HG03342 (cell line): ENCODE results near the gene KIF13A.
"Not testable (repeated sequence)": the region's sequence is repeated elsewhere in the genome, so short reads cannot be mapped to it uniquely, and the experiment has no call there.

ENCODE experiments used
- ATAC-seq: cut with Tn5 transposase; IDR thresholded peaks from one replicate; pipeline ENCODE4 v1.9.1; 2021; ENCODE audit warnings: mild to moderate bottlenecking, moderate library complexity; ENCODE audit not compliant: unreplicated experiment

KIF13A gene

GRCh38 chr6:17999425-17999824 is 12.0 kb upstream of the KIF13A start:
- ATAC-seq = no peak

DNA sequence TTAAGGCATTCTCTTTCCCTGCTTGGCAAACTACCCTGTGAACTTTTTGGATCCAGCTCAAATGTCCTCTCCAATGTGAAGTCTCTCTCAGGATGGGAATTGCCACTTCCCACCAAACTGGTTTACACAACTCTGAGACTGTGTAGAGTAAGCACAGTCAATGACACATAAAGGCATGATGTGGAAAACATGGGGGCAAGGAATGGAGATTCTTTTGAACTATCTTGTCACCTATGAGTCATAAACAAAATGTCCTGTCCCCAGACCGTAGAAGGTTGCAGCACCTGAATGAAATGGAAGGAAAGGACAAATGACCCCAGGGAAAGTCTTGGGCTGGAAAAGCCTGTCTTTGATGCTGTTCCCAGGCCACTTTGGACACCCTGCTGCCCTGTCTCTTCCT is 11.0 kb upstream of the KIF13A start:
- no peak for ATAC-seq

- ATAC-seq = no peak
These were observed 10.6 kb upstream of the KIF13A start for GRCh38 chr6:17998003-17998402.

- ATAC-seq = no peak
These were observed 8.0 kb upstream of the KIF13A start for GRCh38 chr6:17995414-17995813.

DNA sequence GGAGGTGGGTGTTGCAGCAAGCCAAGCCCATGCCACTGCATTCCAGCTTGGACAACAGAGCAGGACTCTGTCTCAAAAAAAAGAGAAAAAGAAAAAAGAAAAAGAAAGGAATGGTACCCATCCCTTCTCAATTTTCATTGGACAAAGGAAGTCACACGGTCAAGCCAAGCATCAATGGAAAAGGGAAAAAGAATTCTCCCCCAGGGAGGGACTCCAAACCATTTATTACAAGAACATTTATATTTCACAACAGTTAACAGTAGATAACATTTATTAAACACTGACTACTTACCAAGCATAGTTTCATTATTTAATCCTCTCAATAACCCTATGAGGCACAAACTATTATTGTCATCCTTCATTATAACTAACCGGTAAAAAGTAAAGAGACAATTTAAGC is 6.6 kb upstream of the KIF13A start:
- no peak for ATAC-seq

- no peak for ATAC-seq
These were observed 1.0 kb upstream of the KIF13A start for GRCh38 chr6:17988422-17988944.

DNA sequence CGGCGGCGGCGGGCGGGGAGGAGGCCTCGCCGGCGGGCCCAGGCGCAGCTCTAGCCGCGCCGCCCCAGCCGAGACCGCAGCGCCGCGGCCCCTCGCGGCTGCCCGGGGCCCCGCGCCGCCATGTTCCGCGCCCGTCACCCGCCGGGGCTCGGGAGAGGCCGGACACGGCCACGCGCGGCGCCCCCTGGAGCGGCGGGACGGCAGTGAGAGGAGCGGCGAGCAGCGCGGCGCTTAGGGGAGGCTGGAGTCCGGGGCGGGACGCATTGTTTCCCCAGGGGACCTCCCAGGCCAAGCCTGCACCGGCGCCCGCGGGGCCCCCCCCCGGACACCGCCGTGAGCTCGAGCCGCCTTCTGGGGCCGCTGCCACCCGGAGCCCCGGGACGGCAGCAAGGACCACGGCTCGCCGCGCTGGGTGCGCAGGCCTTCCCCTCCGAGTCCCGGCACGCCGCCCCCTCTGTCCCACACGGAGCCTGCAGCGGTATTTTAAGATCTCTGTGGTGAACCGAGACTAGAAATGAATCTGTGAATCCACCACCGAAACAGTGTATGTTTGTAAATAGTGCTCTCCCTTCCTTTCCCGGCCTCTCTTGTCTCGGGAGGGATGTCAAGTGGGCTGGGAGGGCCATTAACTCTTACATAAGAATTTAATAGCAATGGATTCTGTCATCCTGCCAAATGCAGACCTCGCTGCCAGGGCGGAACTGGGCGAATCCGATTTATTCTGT is 424 bp upstream of the KIF13A start:
- ATAC-seq = peak; percentile 78

- peak; percentile 11 for ATAC-seq
These were observed 584 bp downstream of the KIF13A start for GRCh38 chr6:17986656-17987446.

- ATAC-seq = no peak
These were observed 1.3 kb downstream of the KIF13A start for GRCh38 chr6:17985934-17986655.

- ATAC-seq = no peak
These were observed 2.4 kb downstream of the KIF13A start for GRCh38 chr6:17984812-17985670.

GRCh38 chr6:17984399-17984798 is 3.0 kb downstream of the KIF13A start:
- no peak for ATAC-seq

- ATAC-seq = no peak
These were observed 3.7 kb downstream of the KIF13A start for GRCh38 chr6:17983730-17984129.

- no peak for ATAC-seq
These were observed 7.1 kb downstream of the KIF13A start for GRCh38 chr6:17980329-17980728.

DNA sequence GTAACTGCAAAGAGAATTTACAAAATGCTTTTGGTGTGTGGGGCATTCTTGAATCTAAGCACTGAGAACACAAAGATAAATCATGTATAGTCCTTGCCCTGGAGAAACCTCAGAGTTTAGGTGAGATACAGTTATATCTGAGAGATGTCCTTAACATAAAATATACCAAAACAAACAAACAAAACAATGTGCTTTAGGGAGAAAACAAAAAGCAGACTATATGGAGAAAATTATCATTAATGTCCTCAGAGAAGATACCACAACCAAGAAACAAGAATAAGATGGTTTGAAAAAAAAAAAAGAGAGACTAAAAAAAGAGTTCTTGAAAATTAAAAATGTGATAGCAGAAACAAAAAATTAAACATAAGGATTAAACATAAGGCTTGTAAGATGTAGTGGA is 8.0 kb downstream of the KIF13A start:
- no peak for ATAC-seq

- ATAC-seq = not testable (repeated sequence)
These were observed 11.2 kb downstream of the KIF13A start for GRCh38 chr6:17976258-17976657.

GRCh38 chr6:17974570-17975368 is 12.7 kb downstream of the KIF13A start:
- no peak for ATAC-seq

- no peak for ATAC-seq
These were observed 14.3 kb downstream of the KIF13A start for GRCh38 chr6:17972978-17973622.

DNA sequence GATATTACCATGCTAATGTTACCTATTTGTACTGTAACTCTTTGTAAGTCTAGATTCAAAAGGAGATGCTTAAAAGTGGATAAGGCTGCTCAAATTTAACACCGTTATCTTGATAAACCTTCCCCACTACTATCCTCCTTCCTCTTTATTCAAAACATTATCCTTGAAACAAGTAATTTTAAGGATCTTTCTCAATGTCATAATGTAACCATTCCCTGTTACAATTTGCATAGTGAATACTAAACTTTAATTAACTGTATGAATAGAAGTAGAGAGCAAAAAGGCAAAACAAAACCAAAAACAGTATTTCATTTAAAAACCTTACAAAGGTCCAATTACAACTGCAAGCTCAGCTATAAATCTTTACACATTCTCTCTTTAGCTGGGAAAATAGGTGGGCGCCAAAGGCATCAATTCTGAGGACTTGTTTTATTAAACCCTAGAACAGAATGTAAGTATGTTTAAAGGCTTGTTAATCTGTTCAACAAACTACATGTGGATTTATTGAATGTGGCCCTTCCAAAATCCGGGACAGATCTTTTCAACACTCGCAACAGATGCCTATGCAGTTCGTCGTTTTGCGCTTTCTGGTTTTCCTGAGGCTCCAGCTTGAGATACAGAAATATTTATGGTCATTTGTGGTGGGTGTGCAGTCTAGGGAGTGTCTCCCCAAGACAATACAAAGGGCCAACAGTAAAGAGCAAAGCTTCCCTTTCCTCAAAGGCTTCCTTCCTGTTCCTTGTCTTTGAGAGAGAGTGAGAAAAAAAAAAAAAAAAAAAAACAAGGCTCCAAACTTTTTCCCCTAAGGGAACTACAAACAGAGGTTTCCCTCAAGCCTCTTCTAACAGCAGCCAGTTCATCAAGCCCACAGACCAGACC is 15.1 kb downstream of the KIF13A start:
- ATAC-seq = no peak
